GM10248 (cell line): ENCODE data around the gene ACKR2.

Source experiments
- CTCF ChIA-PET: fragments of 300-600 bp; sonication (Branson Sonifier 250); formaldehyde crosslinking; extraction: SDS; loops from one replicate; lab custom pipeline; 2021; ENCODE audit warnings: antibody characterized with exemption; lab: Yijun Ruan, JAX
- POLR2A ChIA-PET: fragments of 350-650 bp; sonication (Branson Sonifier 250); formaldehyde crosslinking; extraction: SDS; loops from one replicate; lab custom pipeline; 2020; ENCODE audit warnings: antibody characterized with exemption; lab: Yijun Ruan, JAX
- DNase-seq: peaks from one replicate; pipeline ENCODE4 v3.0.0; 2012; ENCODE audit errors: extremely low spot score
- CTCF ChIP-seq: IDR thresholded peaks from 2 replicates; pipeline ENCODE4 v1.5.1; 2012; ENCODE audit warnings: mild to moderate bottlenecking, low read depth; ENCODE audit errors: extremely low read depth, missing control alignments, control extremely low read depth

The ACKR2 gene

DNA sequence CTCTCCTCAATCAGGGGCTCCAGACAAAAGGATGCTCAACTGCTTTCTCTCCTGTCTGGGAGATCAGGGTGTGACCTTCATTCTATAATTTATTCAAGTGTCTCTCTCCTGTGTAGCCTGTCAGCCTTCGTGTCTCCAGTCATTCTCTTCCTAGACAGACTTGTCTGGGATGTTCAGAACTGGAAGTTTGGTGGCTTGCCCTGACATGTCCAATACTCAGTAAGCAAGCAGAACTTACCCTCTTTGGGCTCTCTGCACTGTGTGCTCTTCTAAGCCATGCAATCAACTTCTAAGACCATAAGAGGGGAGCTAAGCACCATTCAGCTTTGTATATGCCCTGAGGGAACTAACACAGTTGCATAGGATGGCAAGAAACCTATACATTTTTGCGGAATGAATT lies 14.1 kb downstream of the ACKR2 start:
- ChIA-PET CTCF (no interaction called here), POLR2A (no interaction called here)
- no peak for DNase-seq
- TF ChIP-seq CTCF = no peak

DNA sequence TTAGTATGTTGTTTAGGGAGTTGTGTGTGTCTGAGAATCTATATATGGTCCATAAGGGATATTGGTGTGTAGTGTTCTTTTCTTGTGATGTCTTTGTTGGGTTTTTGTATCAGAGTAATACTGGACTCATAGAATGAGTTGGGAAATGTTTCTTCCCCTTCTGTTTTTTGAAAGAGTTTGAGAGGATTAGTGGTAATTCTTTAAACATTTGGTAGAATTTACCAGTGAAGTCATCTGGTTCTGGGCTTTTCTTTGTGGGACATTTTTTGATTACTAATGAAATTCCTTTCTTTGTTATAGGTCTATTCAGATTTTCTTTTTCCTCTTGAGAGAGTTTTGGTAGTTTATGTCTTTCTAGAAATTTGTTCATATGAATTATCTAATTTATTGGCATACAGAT lies 16.9 kb downstream of the ACKR2 start:
- DNase-seq = no peak
- CTCF ChIA-PET = no interaction called here
- no peak for TF ChIP-seq CTCF
- POLR2A ChIA-PET = no interaction called here

- ChIA-PET POLR2A (no interaction called here), CTCF (no interaction called here)
- TF ChIP-seq CTCF = no peak
- DNase-seq = no peak
Measured at GRCh38 chr3:42827023-42827422, 17.8 kb downstream of the ACKR2 start.

- CTCF ChIA-PET = interaction anchor here (0.8 kb wide), 1 partner anchor 53 kb away, joined by 3 read pairs; no protein-coding TSS in a partner anchor
- POLR2A ChIA-PET = no interaction called here
- TF ChIP-seq CTCF = no peak
- DNase-seq = no peak
Measured at GRCh38 chr3:42827654-42828053, 18.4 kb downstream of the ACKR2 start.

GRCh38 chr3:42829083-42829627 lies 19.9 kb downstream of the ACKR2 start:
- CTCF ChIA-PET = interaction anchor here (0.9 to 1.2 kb wide), 4 partner anchors 10 to 52 kb away, joined by 3 to 7 read pairs (median 4); no protein-coding TSS in a partner anchor
- no peak for TF ChIP-seq CTCF
- POLR2A ChIA-PET = interaction anchor here (0.6 kb wide), 1 partner anchor 263 kb away, joined by 4 read pairs; no protein-coding TSS in a partner anchor
- no peak for DNase-seq

- ChIA-PET POLR2A (interaction anchor here (0.6 kb wide), 1 partner anchor 264 kb away, joined by 4 read pairs; no protein-coding TSS in a partner anchor), CTCF (interaction anchor here (0.8 to 2.8 kb wide), 13 partner anchors 9 to 73 kb away, joined by 3 to 25 read pairs (median 6); partner anchors contain the start of gene CYP8B1)
- no peak for TF ChIP-seq CTCF
- no peak for DNase-seq
Measured at GRCh38 chr3:42829628-42830436, 20.6 kb downstream of the ACKR2 start.
